Activated CD4-positive, alpha-beta memory T cell treated with anti-CD3 and anti-CD28 coated beads, Interleukin-2, amount 10 ng/mL, durations not matched to agents 7 days and 5 days (primary cell): ENCODE data around the gene IFT43. TPM values are rescaled to one million over a fixed set of nuclear protein-coding genes. Genes with fewer than 3 reads are reported as not detected.

ENCODE experiments used
- CTCF ChIA-PET: fragments of 350-600 bp; sonication (Branson Sonifier 250); formaldehyde crosslinking; loops from one replicate; lab custom pipeline; 2021; ENCODE audit warnings: antibody characterized with exemption, inconsistent platforms; lab: Charles Lee
- POLR2A ChIA-PET: fragments of 350-600 bp; sonication (Branson Sonifier 250); formaldehyde crosslinking; loops from one replicate; lab custom pipeline; 2021; ENCODE audit warnings: antibody characterized with exemption; lab: Charles Lee
- DNase-seq: peaks from one replicate; pipeline ENCODE4 v3.0.0-alpha.2; 2020
- H3K27ac Mint-ChIP-seq: one replicate; pipeline ENCODE4 v1.8.0; 2021; ENCODE audit warnings: mild to moderate bottlenecking, mixed read lengths
- H3K27me3 Mint-ChIP-seq: one replicate; pipeline ENCODE4 v1.8.0; 2021; ENCODE audit warnings: mixed read lengths
- H3K36me3 Mint-ChIP-seq: one replicate; pipeline ENCODE4 v1.8.0; 2021; ENCODE audit warnings: low read depth, mixed read lengths
- H3K4me1 Mint-ChIP-seq: one replicate; pipeline ENCODE4 v1.8.0; 2021; ENCODE audit warnings: mixed read lengths
- H3K4me3 Mint-ChIP-seq: one replicate; pipeline ENCODE4 v1.8.0; 2021; ENCODE audit warnings: mild to moderate bottlenecking, mixed read lengths
- H3K9me3 Mint-ChIP-seq: one replicate; pipeline ENCODE4 v1.8.0; 2021; ENCODE audit warnings: mixed read lengths
- total RNA-seq, 2 experiments: library from RNA; stranded (reverse); gene quantifications; one replicate each; pipeline ENCODE4 v1.2.3, GENCODE V29; 2021

IFT43 gene
- total RNA-seq, 2 experiments from 2014 or later, result 6.4 to 6.9 TPM

GRCh38 chr14:76093077-76093476 is 107.5 kb downstream of the IFT43 start:
- Mint-ChIP-seq H3K4me3 (no peak overlapping the region), H3K27ac (no peak overlapping the region), H3K36me3 (no peaks in the 10 kb centered on the region), H3K27me3 (peaks cover 1% of the 10 kb centered on the region), H3K4me1 (no peaks in the 10 kb centered on the region), H3K9me3 (no peaks in the 10 kb centered on the region)
- CTCF ChIA-PET, result no interaction called here
- POLR2A ChIA-PET, result no interaction called here
- no peak for DNase-seq

GRCh38 chr14:76096257-76096656 is 110.7 kb downstream of the IFT43 start:
- Mint-ChIP-seq H3K27ac (no peak overlapping the region), H3K36me3 (no peaks in the 10 kb centered on the region), H3K27me3 (peaks cover 1% of the 10 kb centered on the region), H3K4me3 (no peak overlapping the region), H3K4me1 (no peaks in the 10 kb centered on the region), H3K9me3 (no peaks in the 10 kb centered on the region)
- CTCF ChIA-PET, result interaction anchor here (0.6 kb wide), 1 partner anchor 276 kb away, joined by 3 read pairs; no protein-coding TSS in a partner anchor
- POLR2A ChIA-PET, result no interaction called here
- no peak for DNase-seq

- Mint-ChIP-seq H3K27ac (no peak overlapping the region), H3K4me1 (no peaks in the 10 kb centered on the region), H3K9me3 (no peaks in the 10 kb centered on the region), H3K4me3 (no peak overlapping the region), H3K36me3 (no peaks in the 10 kb centered on the region), H3K27me3 (no peaks in the 10 kb centered on the region)
- ChIA-PET CTCF (no interaction called here), POLR2A (no interaction called here)
- DNase-seq, result no peak
These were observed 112.0 kb downstream of the IFT43 start for GRCh38 chr14:76097547-76097946.

DNA sequence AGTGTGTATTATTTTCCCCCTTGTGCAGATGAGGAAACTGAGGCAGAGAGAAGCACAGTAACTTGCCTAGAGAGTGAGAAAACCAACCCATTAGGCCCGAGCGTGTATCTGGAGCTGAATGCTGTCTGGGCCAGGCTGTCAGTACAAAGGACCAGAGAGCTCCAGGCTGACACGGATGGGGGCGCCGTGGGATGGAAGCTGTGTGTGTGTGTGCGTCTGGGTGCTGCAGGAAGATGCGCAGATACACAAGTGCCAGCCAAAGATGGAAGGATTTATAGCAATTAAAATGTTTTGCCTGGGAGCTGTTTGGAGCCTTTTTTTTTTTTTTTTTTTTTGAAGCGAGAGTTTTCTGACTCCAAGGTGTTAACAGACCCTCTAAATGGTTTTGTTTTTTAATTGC is 112.5 kb downstream of the IFT43 start:
- Mint-ChIP-seq H3K4me3 (no peak overlapping the region), H3K27me3 (no peaks in the 10 kb centered on the region), H3K27ac (no peak overlapping the region), H3K4me1 (no peaks in the 10 kb centered on the region), H3K9me3 (no peaks in the 10 kb centered on the region), H3K36me3 (no peaks in the 10 kb centered on the region)
- POLR2A ChIA-PET, result no interaction called here
- CTCF ChIA-PET, result no interaction called here
- DNase-seq, result no peak

DNA sequence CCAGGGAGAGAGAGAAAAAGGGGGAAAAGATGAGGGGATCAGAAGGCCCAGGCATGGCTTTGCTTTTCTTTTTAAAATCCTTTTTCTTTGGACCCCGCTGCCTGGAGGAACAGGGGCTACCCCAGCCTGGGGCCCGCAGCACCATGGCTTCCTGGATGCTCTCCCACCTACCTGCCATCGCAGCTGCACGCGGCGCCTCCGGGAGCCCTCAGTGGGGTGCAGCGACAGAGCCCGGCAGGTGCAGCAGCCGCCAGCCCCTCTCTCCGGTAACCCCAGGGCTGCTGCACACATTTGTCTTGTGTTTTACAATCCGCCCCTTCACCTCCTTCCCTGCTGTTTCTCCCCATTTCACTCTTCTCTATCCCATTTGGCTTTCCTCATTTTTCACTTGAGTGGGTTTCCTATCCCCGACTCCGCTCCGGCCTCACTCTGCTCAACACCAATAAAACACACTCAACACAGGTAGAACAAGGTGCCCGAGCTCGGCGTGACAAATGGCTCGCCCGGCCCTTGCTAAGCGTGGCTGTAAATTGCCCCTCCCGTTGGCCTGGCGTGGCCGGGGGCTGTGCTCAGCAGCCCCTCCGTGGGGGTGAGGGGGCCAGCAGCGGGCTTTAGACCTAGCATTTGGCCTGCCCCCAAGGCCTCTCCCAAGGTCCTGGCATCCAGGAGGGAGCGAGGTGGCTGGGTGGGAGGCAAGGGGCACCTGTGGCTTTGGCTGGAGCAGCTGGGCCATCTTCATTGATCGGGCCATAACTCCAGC is 113.5 kb downstream of the IFT43 start:
- Mint-ChIP-seq H3K4me3 (no peak overlapping the region), H3K9me3 (no peaks in the 10 kb centered on the region), H3K4me1 (no peaks in the 10 kb centered on the region), H3K27ac (no peak overlapping the region), H3K36me3 (no peaks in the 10 kb centered on the region), H3K27me3 (no peaks in the 10 kb centered on the region)
- no peak for DNase-seq
- POLR2A ChIA-PET, result no interaction called here
- CTCF ChIA-PET, result no interaction called here

DNA sequence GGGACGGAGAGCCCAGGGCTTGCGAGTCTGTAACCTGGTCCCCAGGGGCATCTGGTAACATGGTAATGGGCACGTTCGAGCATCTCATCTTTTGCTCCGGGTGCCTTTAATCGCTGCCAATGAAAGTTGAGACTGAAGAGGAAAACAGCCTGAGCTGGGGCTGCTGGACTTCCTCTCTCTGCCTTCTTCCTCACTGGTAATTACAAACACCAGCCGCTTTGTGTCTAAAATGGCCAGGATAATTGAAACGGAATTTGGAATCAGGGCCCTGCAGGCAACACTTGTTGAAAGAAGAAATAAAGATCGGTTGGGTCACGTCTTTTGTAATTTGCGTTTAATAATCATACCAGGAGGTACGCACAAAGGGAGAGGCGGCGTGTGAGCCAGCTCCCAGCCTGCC is 114.7 kb downstream of the IFT43 start:
- ChIA-PET POLR2A (no interaction called here), CTCF (no interaction called here)
- no peak overlapping the region for H3K27ac Mint-ChIP-seq

GRCh38 chr14:76101391-76102379 is 116.1 kb downstream of the IFT43 start:
- Mint-ChIP-seq H3K27ac (no peak overlapping the region), H3K36me3 (no peaks in the 10 kb centered on the region), H3K4me1 (no peaks in the 10 kb centered on the region), H3K27me3 (no peaks in the 10 kb centered on the region), H3K9me3 (no peaks in the 10 kb centered on the region), H3K4me3 (no peak overlapping the region)
- no peak for DNase-seq
- POLR2A ChIA-PET, result no interaction called here
- CTCF ChIA-PET, result no interaction called here

More for the DNA sequence above, 114.7 kb downstream of the IFT43 start:
- no peak for DNase-seq
- no peaks in the 10 kb centered on the region for H3K36me3 Mint-ChIP-seq
- no peaks in the 10 kb centered on the region for H3K4me1 Mint-ChIP-seq
- no peaks in the 10 kb centered on the region for H3K9me3 Mint-ChIP-seq
- H3K27me3 Mint-ChIP-seq, result no peaks in the 10 kb centered on the region
- no peak overlapping the region for H3K4me3 Mint-ChIP-seq

- Mint-ChIP-seq H3K4me1 (no peaks in the 10 kb centered on the region), H3K36me3 (no peaks in the 10 kb centered on the region), H3K4me3 (no peak overlapping the region), H3K27ac (no peak overlapping the region), H3K9me3 (no peaks in the 10 kb centered on the region), H3K27me3 (no peaks in the 10 kb centered on the region)
- DNase-seq, result no peak
- ChIA-PET CTCF (no interaction called here), POLR2A (no interaction called here)
These were observed 119.3 kb downstream of the IFT43 start for GRCh38 chr14:76104802-76105355.

GRCh38 chr14:76106188-76106587 is 120.6 kb downstream of the IFT43 start:
- Mint-ChIP-seq H3K36me3 (no peaks in the 10 kb centered on the region), H3K4me3 (no peak overlapping the region), H3K27me3 (no peaks in the 10 kb centered on the region), H3K4me1 (no peaks in the 10 kb centered on the region), H3K9me3 (no peaks in the 10 kb centered on the region), H3K27ac (no peak overlapping the region)
- no peak for DNase-seq
- POLR2A ChIA-PET, result no interaction called here
- CTCF ChIA-PET, result no interaction called here

- H3K9me3 Mint-ChIP-seq, result no peaks in the 10 kb centered on the region
- no peaks in the 10 kb centered on the region for H3K27me3 Mint-ChIP-seq
These were observed 123.7 kb downstream of the IFT43 start for GRCh38 chr14:76109087-76109880.

GRCh38 chr14:76112889-76113624 is 127.5 kb downstream of the IFT43 start:
- POLR2A ChIA-PET, result no interaction called here
- H3K4me1 Mint-ChIP-seq, result no peaks in the 10 kb centered on the region
- H3K27me3 Mint-ChIP-seq, result peaks cover 4% of the 10 kb centered on the region
- no peak overlapping the region for H3K4me3 Mint-ChIP-seq
- no peaks in the 10 kb centered on the region for H3K36me3 Mint-ChIP-seq
- H3K27ac Mint-ChIP-seq, result no peak overlapping the region
- no peak for DNase-seq
- CTCF ChIA-PET, result interaction anchor here (0.6 kb wide), 1 partner anchor 239 kb away, joined by 3 read pairs; no protein-coding TSS in a partner anchor
- H3K9me3 Mint-ChIP-seq, result no peaks in the 10 kb centered on the region

More at GRCh38 chr14:76109087-76109880, 123.7 kb downstream of the IFT43 start:
- ChIA-PET CTCF (no interaction called here), POLR2A (interaction anchor here (0.9 kb wide), 1 partner anchor 43 kb away, joined by 4 read pairs; no protein-coding TSS in a partner anchor)
- DNase-seq, result no peak
- H3K4me3 Mint-ChIP-seq, result no peak overlapping the region
- no peaks in the 10 kb centered on the region for H3K4me1 Mint-ChIP-seq
- no peak overlapping the region for H3K27ac Mint-ChIP-seq
- no peaks in the 10 kb centered on the region for H3K36me3 Mint-ChIP-seq

- H3K9me3 Mint-ChIP-seq, result no peaks in the 10 kb centered on the region
- H3K4me3 Mint-ChIP-seq, result no peak overlapping the region
- no peak overlapping the region for H3K27ac Mint-ChIP-seq
- peaks cover 4% of the 10 kb centered on the region for H3K27me3 Mint-ChIP-seq
- no peaks in the 10 kb centered on the region for H3K4me1 Mint-ChIP-seq
- H3K36me3 Mint-ChIP-seq, result no peaks in the 10 kb centered on the region
- ChIA-PET POLR2A (no interaction called here), CTCF (no interaction called here)
- DNase-seq, result no peak
These were observed 128.1 kb downstream of the IFT43 start for GRCh38 chr14:76113691-76114090.
